Measurements from ENCODE around the gene SLC35A4.

DNA sequence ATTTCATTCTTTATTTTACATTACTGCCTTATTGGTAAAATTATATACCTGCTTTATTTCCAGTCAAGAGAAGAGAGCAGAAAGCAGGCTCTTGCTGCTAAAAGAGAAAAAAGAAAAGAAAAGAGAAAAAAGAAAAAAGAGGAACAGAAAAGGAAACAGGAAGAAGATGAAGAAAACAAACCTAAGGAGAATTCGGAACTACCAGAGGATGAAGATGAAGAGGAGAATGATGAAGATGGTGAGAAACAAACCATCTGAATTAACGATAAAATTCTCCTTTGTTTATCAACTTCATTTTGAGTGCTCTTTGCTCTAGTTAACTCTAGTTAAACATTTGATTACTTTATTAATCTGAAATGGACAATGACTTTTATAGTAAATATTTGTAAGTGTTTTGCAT, 40.6 kb upstream of the SLC35A4 start:
- TF ChIP-seq EZH2 (IDR thresholded peaks at IDR 0.05) (no peak), POLR2AphosphoS5 (IDR thresholded peaks at IDR 0.05; ENCODE audit: borderline replicate concordance, low read depth, low read length) (no peak)
